H9 (cell line): ENCODE results near the gene BRAT1. TPM values are rescaled to one million over a fixed set of nuclear protein-coding genes. Genes with fewer than 3 reads are reported as not detected.

Experiments used
- DNase-seq: peaks from one replicate; pipeline ENCODE4 v3.0.0-alpha.2; 2017
- H2AFZ ChIP-seq: one replicate; pipeline ENCODE4 v1.6.1; 2013; ENCODE audit warnings: mild to moderate bottlenecking, low read length, control low read depth, moderate library complexity
- H2AK5ac ChIP-seq: 2 replicates; pipeline ENCODE4 v1.6.1; 2013; ENCODE audit warnings: low read length, control low read depth, mixed read lengths; ENCODE audit not compliant: insufficient read length
- H2BK120ac ChIP-seq: one replicate; pipeline ENCODE4 v1.6.1; 2013; ENCODE audit warnings: low read depth, mild to moderate bottlenecking, low read length, control low read depth, inconsistent platforms; ENCODE audit not compliant: poor library complexity, severe bottlenecking
- H2BK12ac ChIP-seq: 2 replicates; pipeline ENCODE4 v1.6.1; 2013; ENCODE audit warnings: low read length, control low read depth, mixed read lengths, low read depth; ENCODE audit not compliant: insufficient read length
- H2BK15ac ChIP-seq: 2 replicates; pipeline ENCODE4 v1.6.1; 2013; ENCODE audit warnings: low read depth, low read length, control low read depth
- H2BK20ac ChIP-seq: one replicate; pipeline ENCODE4 v1.6.1; 2013; ENCODE audit warnings: low read depth, mild to moderate bottlenecking, low read length, control low read depth, inconsistent platforms; ENCODE audit not compliant: poor library complexity, severe bottlenecking
- H2BK5ac ChIP-seq: 2 replicates; pipeline ENCODE4 v1.6.1; 2013; ENCODE audit warnings: low read length, control low read depth, mixed read lengths; ENCODE audit not compliant: insufficient read length
- H3K14ac ChIP-seq: 2 replicates; pipeline ENCODE4 v1.6.1; 2013; ENCODE audit warnings: low read length, control low read depth; ENCODE audit not compliant: insufficient read depth
- H3K18ac ChIP-seq: 2 replicates; pipeline ENCODE4 v1.6.1; 2013; ENCODE audit warnings: low read depth, mild to moderate bottlenecking, mixed read lengths, low read length, control low read depth; ENCODE audit not compliant: insufficient read length
- H3K23ac ChIP-seq: 2 replicates; pipeline ENCODE4 v1.6.1; 2013; ENCODE audit warnings: low read length, control low read depth, mixed read lengths, low read depth; ENCODE audit not compliant: insufficient read length
- H3K23me2 ChIP-seq: 2 replicates; pipeline ENCODE4 v1.6.1; 2013; ENCODE audit warnings: low read depth, mild to moderate bottlenecking, mixed read lengths, low read length, control low read depth; ENCODE audit not compliant: insufficient read length, poor library complexity, severe bottlenecking
- H3K27ac ChIP-seq: 2 replicates; pipeline ENCODE4 v1.5.1; 2013; ENCODE audit warnings: low read length, control low read depth, mixed read lengths, low read depth; ENCODE audit not compliant: insufficient read length
- H3K27me3 ChIP-seq: 2 replicates; pipeline ENCODE4 v1.6.1; 2013; ENCODE audit warnings: low read length, control low read depth, inconsistent platforms; ENCODE audit not compliant: insufficient read depth
- H3K4ac ChIP-seq: 2 replicates; pipeline ENCODE4 v1.6.1; 2013; ENCODE audit warnings: low read depth, mild to moderate bottlenecking, control low read depth, inconsistent platforms, low read length, moderate library complexity
- H3K4me1 ChIP-seq: 2 replicates; pipeline ENCODE4 v1.6.1; 2013; ENCODE audit warnings: low read length, control low read depth, inconsistent platforms; ENCODE audit not compliant: insufficient read depth
- H3K4me2 ChIP-seq: 2 replicates; pipeline ENCODE4 v1.6.1; 2013; ENCODE audit warnings: low read length, control low read depth, mixed read lengths; ENCODE audit not compliant: insufficient read length, insufficient read depth
- H3K56ac ChIP-seq: 2 replicates; pipeline ENCODE4 v1.6.1; 2013; ENCODE audit warnings: low read depth, mild to moderate bottlenecking, mixed read lengths, low read length, control low read depth; ENCODE audit not compliant: insufficient read length
- H3K79me1 ChIP-seq: 2 replicates; pipeline ENCODE4 v1.6.1; 2013; ENCODE audit warnings: low read depth, mild to moderate bottlenecking, moderate library complexity, low read length, control low read depth, inconsistent platforms; ENCODE audit not compliant: insufficient read depth, poor library complexity, severe bottlenecking
- H3K79me2 ChIP-seq: 2 replicates; pipeline ENCODE4 v1.6.1; 2013; ENCODE audit warnings: low read length, control low read depth, inconsistent platforms; ENCODE audit not compliant: insufficient read depth
- H3K9ac ChIP-seq: 2 replicates; pipeline ENCODE4 v1.6.1; 2013; ENCODE audit warnings: low read length, control low read depth, mixed read lengths; ENCODE audit not compliant: insufficient read length; ENCODE audit errors: extremely low read depth
- H3K9me3 ChIP-seq: one replicate; pipeline ENCODE4 v1.6.1; 2013; ENCODE audit warnings: low read depth, low read length, inconsistent platforms; ENCODE audit not compliant: control insufficient read depth
- H3T11ph ChIP-seq: one replicate; pipeline ENCODE4 v1.6.1; 2013; ENCODE audit warnings: mild to moderate bottlenecking, low read length, control low read depth, inconsistent platforms
- H4K20me1 ChIP-seq: one replicate; pipeline ENCODE4 v1.6.1; 2013; ENCODE audit not compliant: control insufficient read depth, insufficient read length, insufficient read depth
- H4K5ac ChIP-seq: 2 replicates; pipeline ENCODE4 v1.6.1; 2013; ENCODE audit warnings: low read depth, mild to moderate bottlenecking, mixed read lengths, low read length, control low read depth; ENCODE audit not compliant: insufficient read length
- H4K8ac ChIP-seq: replicated peaks from 2 replicates; pipeline ENCODE4 v1.6.1; 2013; ENCODE audit warnings: low read length, control low read depth, mixed read lengths, low read depth; ENCODE audit not compliant: insufficient read length
- H4K91ac ChIP-seq: 2 replicates; pipeline ENCODE4 v1.6.1; 2013; ENCODE audit warnings: low read depth, mild to moderate bottlenecking, moderate library complexity, mixed read lengths, low read length, control low read depth; ENCODE audit not compliant: insufficient read length
- H3K27ac Mint-ChIP-seq, 3 experiments: 2 replicates in 2 of 3; 3 replicates in 1 of 3; pipeline ENCODE4 v1.8.0; 2020 to 2021; ENCODE audit warnings: mixed read lengths in 3 of 3, mild to moderate bottlenecking in 1 of 3, moderate library complexity in 1 of 3
- H3K27me3 Mint-ChIP-seq: 2 replicates; pipeline ENCODE4 v1.8.0; 2021; ENCODE audit warnings: low read depth, mild to moderate bottlenecking, moderate library complexity, mixed read lengths
- H3K36me3 Mint-ChIP-seq, 3 experiments: 2 replicates in 2 of 3; 3 replicates in 1 of 3; pipeline ENCODE4 v1.8.0; 2020 to 2021; ENCODE audit warnings: low read depth in 3 of 3, mixed read lengths in 3 of 3; ENCODE audit not compliant: insufficient read depth in 1 of 3
- H3K4me1 Mint-ChIP-seq, 2 experiments: 2 replicates each; pipeline ENCODE4 v1.8.0; 2020; ENCODE audit warnings: mixed read lengths in 2 of 2
- H3K4me3 Mint-ChIP-seq, 2 experiments: 2 replicates in 1 of 2; 3 replicates in 1 of 2; pipeline ENCODE4 v1.8.0; 2020 to 2021; ENCODE audit warnings: mild to moderate bottlenecking in 2 of 2, mixed read lengths in 2 of 2, moderate library complexity in 1 of 2
- H3K9me3 Mint-ChIP-seq, 2 experiments: 2 replicates in 1 of 2; 3 replicates in 1 of 2; pipeline ENCODE4 v1.8.0; 2020; ENCODE audit warnings: mild to moderate bottlenecking in 2 of 2, mixed read lengths in 2 of 2, moderate library complexity in 1 of 2
- CTCF ChIP-seq: fragments of 200-600 bp; sonication (generic); conservative IDR thresholded peaks from 3 replicates; pipeline ENCODE4 v1.8.0; 2021; ENCODE audit warnings: antibody characterized with exemption, mild to moderate bottlenecking
- WGBS: extraction: QIAGEN DNeasy Blood & Tissue Kit; methylation state at CpG from one replicate; pipeline ENCODE4 v1.1.7; 2013; ENCODE audit warnings: missing lambda C conversion rate, low lambda C conversion rate, mixed read lengths; ENCODE audit not compliant: insufficient read length; ENCODE audit errors: extremely low coverage; 5-methylcytosine and 5-hydroxymethylcytosine counted together
- total RNA-seq: library from RNA; stranded (reverse); gene quantifications from 2 replicates; pipeline ENCODE4 v1.2.1, GENCODE V29; 2021

BRAT1 gene
- total RNA-seq, 1 experiment from 2014 or later: 41.2 TPM

GRCh38 chr7:2523941-2524807 lies 31.1 kb downstream of the BRAT1 start:
- Mint-ChIP-seq H3K4me1 (peaks cover 39 to 56% of the 10 kb centered on the region in 2 experiments), H3K4me3 (peak overlapping the region in 1 of 2 experiments; percentile 40; a peak in 2 of 5 replicates), H3K9me3 (no peaks in the 10 kb centered on the region), H3K36me3 (peaks cover 0 to 31% (median 31%) of the 10 kb centered on the region in 3 experiments; a peak in 6 of 7 replicates), H3K27ac (peak overlapping the region in 1 of 3 experiments; percentile 79; a peak in 4 of 7 replicates), H3K27me3 (peaks cover 7% of the 10 kb centered on the region)
- Histone ChIP-seq H3K14ac (peak overlapping the region; percentile 44), H4K8ac (no peak overlapping the region), H3K23ac (no peak overlapping the region), H3K9ac (no peak overlapping the region), H2BK5ac (no peak overlapping the region), H3K4me2 (peak overlapping the region; percentile 13), H3K27me3 (no peaks in the 10 kb centered on the region; the same call in 1 of the 2 replicates), H3K4me1 (no peaks in the 10 kb centered on the region; the same call in 1 of the 2 replicates), H3K9me3 (no peaks in the 10 kb centered on the region), H3K23me2 (peaks cover 9% of the 10 kb centered on the region), H3K18ac (peak overlapping the region; percentile 78), H3K79me2 (no peaks in the 10 kb centered on the region; the same call in 1 of the 2 replicates), H4K5ac (no peak overlapping the region), H2AK5ac (no peak overlapping the region), H3K56ac (no peak overlapping the region), H2BK12ac (no peak overlapping the region), H2AFZ (no peak overlapping the region), H4K20me1 (no peaks in the 10 kb centered on the region), H2BK20ac (no peak overlapping the region), H4K91ac (no peak overlapping the region), H3K4ac (no peak overlapping the region; the same call in 1 of the 2 replicates), H3K79me1 (no peaks in the 10 kb centered on the region), H2BK15ac (no peak overlapping the region), H2BK120ac (no peak overlapping the region), H3K27ac (no peak overlapping the region), H3T11ph (no peak overlapping the region)
- WGBS: no CpG with 5 or more reads among the region's 51 CpGs
- no peak for TF ChIP-seq CTCF
- DNase-seq: peak; percentile 79
